Measurements from ENCODE around the gene KRT32.

GRCh38 chr17:41490000-41490990, 23.1 kb upstream of the KRT32 start:
- no peak for TF ChIP-seq CTCF (IDR thresholded peaks at IDR 0.05; ENCODE audit: insufficient read depth, low read length)
- TF ChIP-seq POLR2AphosphoS5 (IDR thresholded peaks at IDR 0.05; ENCODE audit: low read depth), result no peak
- no peak for TF ChIP-seq REST (IDR thresholded peaks at IDR 0.05; ENCODE audit: insufficient replicate concordance, low read depth)
- TF ChIP-seq GABPA (IDR thresholded peaks at IDR 0.05; ENCODE audit: low read depth), result no peak
